WTC11 (cell line): ENCODE data around the gene KCNIP2.

Experiments used
- CTCF ChIP-seq: fragments of 200-600 bp; IDR thresholded peaks from 2 replicates; pipeline ENCODE4 v1.8.0; 2022; ENCODE audit warnings: antibody characterized with exemption
- E2F4 ChIP-seq: sonication (generic); formaldehyde crosslinking; IDR thresholded peaks from 2 replicates; pipeline ENCODE4 v1.8.1; 2022; ENCODE audit warnings: low read depth, mild to moderate bottlenecking, moderate library complexity, missing genetic modification reagents, borderline replicate concordance
- E2F5 ChIP-seq: sonication (generic); formaldehyde crosslinking; IDR thresholded peaks from 2 replicates; pipeline ENCODE4 v1.8.1; 2022; ENCODE audit warnings: mild to moderate bottlenecking, moderate library complexity, missing genetic modification reagents
- FOXK1 ChIP-seq: sonication (generic); formaldehyde crosslinking; IDR thresholded peaks from 2 replicates; pipeline ENCODE4 v1.8.0; 2022; ENCODE audit warnings: mild to moderate bottlenecking, moderate library complexity, missing genetic modification reagents
- KAT7 ChIP-seq: sonication (generic); formaldehyde crosslinking; IDR thresholded peaks from 2 replicates; pipeline ENCODE4 v1.8.1; 2023; ENCODE audit warnings: missing genetic modification reagents, mild to moderate bottlenecking, borderline replicate concordance
- MAX ChIP-seq: sonication (generic); formaldehyde crosslinking; IDR thresholded peaks from 2 replicates; pipeline ENCODE4 v1.8.0; 2022; ENCODE audit warnings: mild to moderate bottlenecking, missing genetic modification reagents
- NR3C1 ChIP-seq: sonication (generic); formaldehyde crosslinking; conservative IDR thresholded peaks from 2 replicates; pipeline ENCODE4 v1.8.1; 2023; ENCODE audit warnings: low read depth, mild to moderate bottlenecking, missing genetic modification reagents
- PRRX2 ChIP-seq: fragments of 250-450 bp; sonication (Bioruptor Pico); IDR thresholded peaks from 2 replicates; pipeline ENCODE4 v1.8.0; 2021; ENCODE audit warnings: mild to moderate bottlenecking

GRCh38 chr10:101892782-101893391, 49.3 kb upstream of the KCNIP2 start:
- no peak for TF ChIP-seq CTCF
- no peak for TF ChIP-seq E2F5 (CRISPR knock-in tag)
- TF ChIP-seq E2F4 (CRISPR knock-in tag), result no peak
- no peak for TF ChIP-seq PRRX2 (CRISPR knock-in tag)
- TF ChIP-seq NR3C1 (CRISPR knock-in tag), result no peak
- no peak for TF ChIP-seq MAX (CRISPR knock-in tag)
- no peak for TF ChIP-seq FOXK1 (CRISPR knock-in tag)
- TF ChIP-seq KAT7, result no peak
